PC-3 (cell line): ENCODE data around the gene DNAJB6. TPM values are rescaled to one million over a fixed set of nuclear protein-coding genes. Genes with fewer than 3 reads are reported as not detected.

ENCODE experiments used
- ATAC-seq: fragments of 200-7000 bp; cut with Tn5 transposase; 2 replicates; pipeline ENCODE4 v1.9.1; 2020; ENCODE audit warnings: mild to moderate bottlenecking, moderate library complexity
- BruUV-seq: library from RNA; stranded (reverse); fragments of 400-500 nt; replicated peaks from 2 replicates; lab custom pipeline; 2021; lab: Mats Ljungman, UMichigan
- CTCF ChIA-PET: fragments of 300-600 bp; sonication (Branson Sonifier 250); formaldehyde crosslinking; loops from one replicate; lab custom pipeline; 2022; ENCODE audit warnings: antibody characterized with exemption; lab: Charles Lee
- POLR2A ChIA-PET: fragments of 300-600 bp; sonication (Branson Sonifier 250); formaldehyde crosslinking; loops from one replicate; lab custom pipeline; 2022; ENCODE audit warnings: antibody characterized with exemption; ENCODE audit not compliant: unreplicated experiment; lab: Charles Lee
- DNase-seq: peaks from one replicate; pipeline ENCODE4 v3.0.0-alpha.2; 2015
- H2AFZ ChIP-seq: fragments of 300-600 bp; sonication (generic); 2 replicates; pipeline ENCODE4 v1.6.0; 2016; ENCODE audit warnings: antibody characterized with exemption, low read length
- H3F3A ChIP-seq: fragments of 300-600 bp; sonication (generic); one replicate; pipeline ENCODE4 v1.6.0; 2017; ENCODE audit warnings: antibody characterized with exemption, low read length, control low read depth, mild to moderate bottlenecking; ENCODE audit not compliant: unreplicated experiment
- H3K27ac ChIP-seq: fragments of 300-600 bp; sonication (generic); 2 replicates; pipeline ENCODE4 v1.5.1; 2016; ENCODE audit warnings: mild to moderate bottlenecking, low read length
- H3K27me3 ChIP-seq: fragments of 300-600 bp; sonication (generic); 2 replicates; pipeline ENCODE4 v1.6.1; 2016; ENCODE audit warnings: low read length, mixed read lengths
- H3K36me3 ChIP-seq: fragments of 300-600 bp; sonication (generic); 2 replicates; pipeline ENCODE4 v1.6.1; 2016; ENCODE audit warnings: low read depth, mixed run types, low read length, mixed read lengths
- H3K4me1 ChIP-seq: fragments of 300-600 bp; sonication (generic); 2 replicates; pipeline ENCODE4 v1.5.1; 2016; ENCODE audit warnings: low read length; ENCODE audit not compliant: insufficient read depth
- H3K4me2 ChIP-seq: fragments of 300-600 bp; sonication (generic); 2 replicates; pipeline ENCODE4 v1.6.0; 2016; ENCODE audit warnings: low read length
- H3K4me3 ChIP-seq: fragments of 300-600 bp; sonication (generic); 2 replicates; pipeline ENCODE4 v1.5.1; 2016; ENCODE audit warnings: mild to moderate bottlenecking, low read length, mixed read lengths
- H3K79me2 ChIP-seq: fragments of 300-600 bp; sonication (generic); 2 replicates; pipeline ENCODE4 v1.6.1; 2017; ENCODE audit warnings: low read length, mixed read lengths
- H3K9ac ChIP-seq: fragments of 300-600 bp; sonication (generic); 2 replicates; pipeline ENCODE4 v1.6.0; 2016; ENCODE audit warnings: mild to moderate bottlenecking, low read length
- H3K9me2 ChIP-seq: fragments of 300-600 bp; sonication (generic); replicated peaks from 2 replicates; pipeline ENCODE4 v1.6.1; 2016; ENCODE audit warnings: mixed run types, low read length, mixed read lengths
- H3K9me3 ChIP-seq: fragments of 300-600 bp; sonication (generic); 2 replicates; pipeline ENCODE4 v1.6.1; 2016; ENCODE audit warnings: low read length, mixed read lengths
- H4K20me1 ChIP-seq: fragments of 300-600 bp; sonication (generic); 2 replicates; pipeline ENCODE4 v1.6.1; 2016; ENCODE audit warnings: low read length, mixed read lengths
- EZH2 ChIP-seq: fragments of 300-600 bp; sonication (generic); IDR thresholded peaks from one replicate; pipeline ENCODE4 v1.6.1; 2017; ENCODE audit warnings: antibody characterized with exemption, mild to moderate bottlenecking, low read length; ENCODE audit not compliant: unreplicated experiment
- EZH2phosphoT487 ChIP-seq: fragments of 300-600 bp; sonication (generic); IDR thresholded peaks from 2 replicates; pipeline ENCODE4 v1.6.1; 2018; ENCODE audit warnings: mild to moderate bottlenecking, antibody characterized with exemption, low read length, borderline replicate concordance
- intact Hi-C: fragments of 100-400 bp; cut with micrococcal nuclease; formaldehyde crosslinking; loops from 2 replicates; pipeline ENCODE4 v1.9.0; 2023
- total RNA-seq: library from RNA; depleted of rRNA; stranded (reverse); fragments of >200 nt; gene quantifications from 2 replicates; pipeline ENCODE4 v1.2.3, GENCODE V29; 2014
- TF ChIP-seq, protein P1 (sequence below): fragments of 300-600 bp; sonication (generic); conservative IDR thresholded peaks from 2 replicates; pipeline ENCODE4 v1.5.1; 2017; ENCODE audit warnings: antibody characterized with exemption, low read depth, mild to moderate bottlenecking, low read length

DNAJB6 gene
- total RNA-seq, 1 experiment from 2014 or later, result 151 TPM

DNA sequence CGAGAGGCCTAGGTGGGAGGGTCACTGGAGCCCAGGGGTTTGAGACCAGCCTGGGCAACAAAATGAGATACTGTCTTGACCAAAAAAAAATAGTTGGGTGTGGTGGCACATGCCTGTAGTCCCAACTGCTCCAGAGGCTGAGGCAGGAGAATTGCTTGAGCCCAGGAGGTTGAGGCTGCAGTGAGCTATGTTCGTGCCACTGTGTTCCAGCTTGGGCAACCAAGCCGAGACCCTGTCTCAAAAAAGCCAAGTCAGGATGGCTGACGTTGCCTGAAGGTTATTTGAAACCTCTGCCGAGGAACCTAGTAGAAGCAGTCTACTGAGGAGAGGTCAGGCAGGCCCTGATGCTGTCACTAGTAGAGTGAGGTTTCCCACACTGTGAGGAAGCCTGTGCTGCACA, 22.8 kb downstream of the DNAJB6 start:
- Histone ChIP-seq H3F3A (no peaks in the 10 kb centered on the region), H3K4me2 (no peak overlapping the region), H3K4me1 (peaks cover 10% of the 10 kb centered on the region; the same call in 1 of the 2 replicates), H3K27ac (no peak overlapping the region), H3K27me3 (no peaks in the 10 kb centered on the region), H3K9ac (no peak overlapping the region), H3K4me3 (no peak overlapping the region), H2AFZ (no peak overlapping the region), H3K36me3 (peaks cover 63% of the 10 kb centered on the region), H4K20me1 (peaks cover 96% of the 10 kb centered on the region), H3K9me2 (no peaks in the 10 kb centered on the region), H3K79me2 (peaks cover 100% of the 10 kb centered on the region), H3K9me3 (no peaks in the 10 kb centered on the region)
- intact Hi-C loops, result no loop called here
- ATAC-seq (no peak), DNase-seq (no peak)
- TF ChIP-seq EZH2phosphoT487, result no peak
- TF ChIP-seq, protein P1, sequence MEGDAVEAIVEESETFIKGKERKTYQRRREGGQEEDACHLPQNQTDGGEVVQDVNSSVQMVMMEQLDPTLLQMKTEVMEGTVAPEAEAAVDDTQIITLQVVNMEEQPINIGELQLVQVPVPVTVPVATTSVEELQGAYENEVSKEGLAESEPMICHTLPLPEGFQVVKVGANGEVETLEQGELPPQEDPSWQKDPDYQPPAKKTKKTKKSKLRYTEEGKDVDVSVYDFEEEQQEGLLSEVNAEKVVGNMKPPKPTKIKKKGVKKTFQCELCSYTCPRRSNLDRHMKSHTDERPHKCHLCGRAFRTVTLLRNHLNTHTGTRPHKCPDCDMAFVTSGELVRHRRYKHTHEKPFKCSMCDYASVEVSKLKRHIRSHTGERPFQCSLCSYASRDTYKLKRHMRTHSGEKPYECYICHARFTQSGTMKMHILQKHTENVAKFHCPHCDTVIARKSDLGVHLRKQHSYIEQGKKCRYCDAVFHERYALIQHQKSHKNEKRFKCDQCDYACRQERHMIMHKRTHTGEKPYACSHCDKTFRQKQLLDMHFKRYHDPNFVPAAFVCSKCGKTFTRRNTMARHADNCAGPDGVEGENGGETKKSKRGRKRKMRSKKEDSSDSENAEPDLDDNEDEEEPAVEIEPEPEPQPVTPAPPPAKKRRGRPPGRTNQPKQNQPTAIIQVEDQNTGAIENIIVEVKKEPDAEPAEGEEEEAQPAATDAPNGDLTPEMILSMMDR, result no peak
- TF ChIP-seq EZH2, result no peak
- CTCF ChIA-PET, result no interaction called here
- BruUV-seq, result no TSS peak
- POLR2A ChIA-PET, result no interaction called here

DNA sequence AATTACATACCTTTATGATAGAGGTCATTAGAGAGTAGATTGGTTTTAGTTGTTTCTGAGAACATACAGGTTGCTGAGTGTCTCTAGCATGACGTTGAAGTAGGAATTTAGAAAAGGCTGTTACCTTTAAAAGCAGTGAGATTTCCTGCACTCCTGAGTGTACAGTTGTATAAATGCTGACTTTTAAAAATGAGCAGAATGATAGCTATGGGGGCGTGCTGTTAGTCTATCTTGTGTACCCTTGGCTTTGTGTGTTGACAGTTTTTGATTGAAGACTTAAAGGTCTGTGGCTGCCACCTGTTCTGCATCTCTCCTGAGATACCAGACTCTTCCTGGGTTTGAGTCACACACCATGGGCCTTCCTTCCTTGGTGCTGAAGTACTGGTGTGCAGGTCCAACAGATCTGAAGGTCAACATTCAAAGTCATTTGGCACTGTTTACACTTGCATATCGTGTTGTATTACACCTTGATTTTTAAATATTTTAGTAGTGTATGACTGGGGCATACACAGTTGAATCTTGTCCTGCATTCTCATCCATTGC, 23.8 kb downstream of the DNAJB6 start:
- Histone ChIP-seq H3K9me3 (no peaks in the 10 kb centered on the region), H3K36me3 (peaks cover 73% of the 10 kb centered on the region), H3K9ac (no peak overlapping the region), H3K4me3 (no peak overlapping the region), H3K4me2 (no peak overlapping the region), H4K20me1 (peaks cover 96% of the 10 kb centered on the region), H3F3A (no peaks in the 10 kb centered on the region), H2AFZ (no peak overlapping the region), H3K27me3 (no peaks in the 10 kb centered on the region), H3K79me2 (peaks cover 100% of the 10 kb centered on the region), H3K27ac (no peak overlapping the region), H3K9me2 (no peaks in the 10 kb centered on the region), H3K4me1 (peaks cover 9% of the 10 kb centered on the region; the same call in 1 of the 2 replicates)
- TF ChIP-seq EZH2phosphoT487, result no peak
- TF ChIP-seq EZH2, result no peak
- TF ChIP-seq, protein P1, result no peak
- ChIA-PET CTCF (no interaction called here), POLR2A (no interaction called here)
- ATAC-seq, result peak; percentile 30
- intact Hi-C loops, result no loop called here
- BruUV-seq, result no TSS peak
- DNase-seq, result no peak

DNA sequence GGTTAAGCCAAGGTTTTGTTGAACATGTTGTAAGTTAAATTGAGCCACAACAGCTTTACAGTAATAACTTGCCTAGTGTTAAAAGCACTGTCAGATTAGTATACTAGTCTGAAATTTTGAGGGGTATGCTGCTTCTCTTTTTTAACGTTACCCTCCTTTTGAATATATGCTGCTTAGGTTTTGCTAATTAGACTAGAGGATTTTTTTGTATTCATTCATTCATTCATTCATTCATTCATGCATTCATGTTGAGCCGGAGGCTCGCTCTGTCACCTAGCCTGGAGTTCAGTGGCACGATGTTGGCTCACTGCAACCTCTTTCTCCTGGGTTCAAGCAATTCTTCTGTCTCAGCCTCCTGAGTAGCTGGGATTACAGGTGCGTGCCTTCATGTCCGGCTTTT, 24.7 kb downstream of the DNAJB6 start:
- DNase-seq (no peak), ATAC-seq (no peak)
- Histone ChIP-seq H3K4me3 (no peak overlapping the region), H3K27me3 (no peaks in the 10 kb centered on the region), H3K36me3 (peaks cover 76% of the 10 kb centered on the region), H3K9ac (no peak overlapping the region), H3K4me1 (no peaks in the 10 kb centered on the region), H2AFZ (no peak overlapping the region), H3F3A (no peaks in the 10 kb centered on the region), H3K9me2 (no peaks in the 10 kb centered on the region), H3K4me2 (no peak overlapping the region), H3K27ac (no peak overlapping the region), H3K79me2 (peaks cover 100% of the 10 kb centered on the region), H3K9me3 (no peaks in the 10 kb centered on the region), H4K20me1 (peaks cover 96% of the 10 kb centered on the region)
- POLR2A ChIA-PET, result no interaction called here
- TF ChIP-seq, protein P1, result no peak
- TF ChIP-seq EZH2 (no peak), EZH2phosphoT487 (no peak)
- BruUV-seq, result no TSS peak
- CTCF ChIA-PET, result interaction anchor here (0.6 kb wide), 1 partner anchor 132 kb away, joined by 8 read pairs; no protein-coding TSS in a partner anchor
- intact Hi-C loops, result no loop called here
